ENCODE results near the gene CD53. TPM values are rescaled to one million over a fixed set of nuclear protein-coding genes. Genes with fewer than 3 reads are reported as not detected.

CD53 gene
- total RNA-seq, 6 experiments from 2014 or later = 7.8 to 26.6 (median 11.9) TPM

- Histone ChIP-seq H3K9me3 (no peaks in the 10 kb centered on the region), H3K27ac (no peak overlapping the region), H3K27me3 (no peaks in the 10 kb centered on the region), H3K36me3 (no peaks in the 10 kb centered on the region), H3K4me3 (no peak overlapping the region), H3K4me1 (no peaks in the 10 kb centered on the region)
- ATAC-seq = no peak
- intact Hi-C loops (cut with DNase I) = no loop called here
- no peak for DNase-seq
- TF ChIP-seq POLR2A (IDR thresholded peaks at IDR 0.05) = no peak
- TF ChIP-seq, protein P1, sequence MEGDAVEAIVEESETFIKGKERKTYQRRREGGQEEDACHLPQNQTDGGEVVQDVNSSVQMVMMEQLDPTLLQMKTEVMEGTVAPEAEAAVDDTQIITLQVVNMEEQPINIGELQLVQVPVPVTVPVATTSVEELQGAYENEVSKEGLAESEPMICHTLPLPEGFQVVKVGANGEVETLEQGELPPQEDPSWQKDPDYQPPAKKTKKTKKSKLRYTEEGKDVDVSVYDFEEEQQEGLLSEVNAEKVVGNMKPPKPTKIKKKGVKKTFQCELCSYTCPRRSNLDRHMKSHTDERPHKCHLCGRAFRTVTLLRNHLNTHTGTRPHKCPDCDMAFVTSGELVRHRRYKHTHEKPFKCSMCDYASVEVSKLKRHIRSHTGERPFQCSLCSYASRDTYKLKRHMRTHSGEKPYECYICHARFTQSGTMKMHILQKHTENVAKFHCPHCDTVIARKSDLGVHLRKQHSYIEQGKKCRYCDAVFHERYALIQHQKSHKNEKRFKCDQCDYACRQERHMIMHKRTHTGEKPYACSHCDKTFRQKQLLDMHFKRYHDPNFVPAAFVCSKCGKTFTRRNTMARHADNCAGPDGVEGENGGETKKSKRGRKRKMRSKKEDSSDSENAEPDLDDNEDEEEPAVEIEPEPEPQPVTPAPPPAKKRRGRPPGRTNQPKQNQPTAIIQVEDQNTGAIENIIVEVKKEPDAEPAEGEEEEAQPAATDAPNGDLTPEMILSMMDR (IDR thresholded peaks at IDR 0.05) = no peak
- WGBS (ENCODE audit: insufficient coverage, low coverage, low lambda C conversion rate, missing lambda C conversion rate) = 23% methylated on average over 2 of the region's 2 CpGs
Measured at GRCh38 chr1:110896090-110896489, 23.1 kb downstream of the CD53 start.

DNA sequence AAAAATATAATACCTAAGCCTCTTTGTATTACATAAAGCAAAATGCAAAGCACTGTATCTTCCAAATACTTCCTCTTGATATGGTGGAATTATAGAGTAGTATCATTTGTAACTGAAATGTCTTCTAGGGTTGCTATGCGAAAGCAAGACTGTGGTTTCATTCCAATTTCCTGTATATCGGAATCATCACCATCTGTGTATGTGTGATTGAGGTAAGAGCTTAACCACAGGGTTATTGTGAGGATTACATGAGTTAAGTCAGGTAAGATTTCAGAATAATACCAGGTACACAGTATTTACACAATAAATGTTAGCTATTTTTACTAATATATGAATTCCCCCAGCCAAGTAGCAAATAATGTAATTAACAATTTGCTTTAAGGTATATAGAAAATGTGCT, 24.7 kb downstream of the CD53 start:
- Histone ChIP-seq H3K4me3 (no peak overlapping the region), H3K9me3 (no peaks in the 10 kb centered on the region), H3K27me3 (no peaks in the 10 kb centered on the region), H3K36me3 (no peaks in the 10 kb centered on the region), H3K4me1 (no peaks in the 10 kb centered on the region), H3K27ac (no peak overlapping the region)
- no peak for TF ChIP-seq POLR2A (IDR thresholded peaks at IDR 0.05)
- TF ChIP-seq, protein P1 (IDR thresholded peaks at IDR 0.05) = no peak
- 56% methylated on average over 2 of the region's 2 CpGs for WGBS (ENCODE audit: insufficient coverage, low coverage, low lambda C conversion rate, missing lambda C conversion rate)
- no peak for ATAC-seq
- intact Hi-C loops (cut with DNase I) = no loop called here
- no peak for DNase-seq

GRCh38 chr1:110898734-110899457, 25.9 kb downstream of the CD53 start:
- intact Hi-C loops (cut with DNase I) = no loop called here
- H3K27ac ChIP-seq = no peak overlapping the region
- no peaks in the 10 kb centered on the region for H3K4me1 ChIP-seq
- no peak for ATAC-seq
- no peaks in the 10 kb centered on the region for H3K9me3 ChIP-seq
- H3K4me3 ChIP-seq = no peak overlapping the region
- TF ChIP-seq, protein P1 (IDR thresholded peaks at IDR 0.05) = no peak
- TF ChIP-seq POLR2A (IDR thresholded peaks at IDR 0.05) = no peak
- WGBS (ENCODE audit: insufficient coverage, low coverage, low lambda C conversion rate, missing lambda C conversion rate) = 50% methylated on average over 2 of the region's 3 CpGs
- no peaks in the 10 kb centered on the region for H3K27me3 ChIP-seq
- no peak for DNase-seq
- H3K36me3 ChIP-seq = no peaks in the 10 kb centered on the region

DNA sequence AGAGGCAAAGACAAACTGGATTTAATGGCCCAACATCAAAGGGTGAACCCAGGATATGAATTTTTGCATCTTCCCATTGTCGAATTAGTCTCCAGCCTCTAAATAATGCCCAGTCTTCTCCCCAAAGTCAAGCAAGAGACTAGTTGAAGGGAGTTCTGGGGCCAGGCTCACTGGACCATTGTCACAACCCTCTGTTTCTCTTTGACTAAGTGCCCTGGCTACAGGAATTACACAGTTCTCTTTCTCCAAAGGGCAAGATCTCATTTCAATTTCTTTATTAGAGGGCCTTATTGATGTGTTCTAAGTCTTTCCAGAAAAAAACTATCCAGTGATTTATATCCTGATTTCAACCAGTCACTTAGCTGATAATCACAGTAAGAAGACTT, 26.5 kb downstream of the CD53 start:
- Histone ChIP-seq H3K4me1 (no peaks in the 10 kb centered on the region), H3K27ac (no peak overlapping the region), H3K36me3 (no peaks in the 10 kb centered on the region), H3K27me3 (no peaks in the 10 kb centered on the region), H3K4me3 (no peak overlapping the region), H3K9me3 (no peaks in the 10 kb centered on the region)
- WGBS (ENCODE audit: insufficient coverage, low coverage, low lambda C conversion rate, missing lambda C conversion rate) = 67% methylated on average over 1 of the region's 1 CpG
- DNase-seq (no peak), ATAC-seq (no peak)
- intact Hi-C loops (cut with DNase I) = no loop called here
- TF ChIP-seq POLR2A (IDR thresholded peaks at IDR 0.05) = no peak
- TF ChIP-seq, protein P1 (IDR thresholded peaks at IDR 0.05) = no peak

Data from right lobe of liver (tissue), 6 donors.